Liver (tissue), 9 donors: ENCODE measurements around the gene CACNG4. TPM values are rescaled to one million over a fixed set of nuclear protein-coding genes. Genes with fewer than 3 reads are reported as not detected.

ENCODE experiments used
- DNase-seq: peaks from one replicate; pipeline ENCODE4 v3.0.0-alpha.2; 2017; ENCODE audit warnings: low spot score
- H3K27ac ChIP-seq, 2 donors: one replicate each; pipeline ENCODE4 v1.7.0; 2013; ENCODE audit warnings: inconsistent platforms in 2 of 2, low read length in 2 of 2, control low read depth in 1 of 2, low read depth in 1 of 2, mild to moderate bottlenecking in 1 of 2
- H3K27me3 ChIP-seq, 4 donors: one replicate each; pipeline versions ENCODE4 v1.6.1 to v1.7.0; 2013; ENCODE audit warnings: low read length in 3 of 4, inconsistent platforms in 1 of 4, mild to moderate bottlenecking in 1 of 4, moderate library complexity in 1 of 4; ENCODE audit not compliant: control insufficient read depth in 4 of 4, insufficient read depth in 4 of 4
- H3K36me3 ChIP-seq, 4 donors: one replicate each; pipeline versions ENCODE4 v1.6.1 to v1.7.0; 2013; ENCODE audit warnings: low read length in 3 of 4, mild to moderate bottlenecking in 3 of 4, low read depth in 1 of 4, moderate library complexity in 1 of 4; ENCODE audit not compliant: control insufficient read depth in 4 of 4, insufficient read depth in 3 of 4
- H3K4me1 ChIP-seq, 4 donors: one replicate each; pipeline versions ENCODE4 v1.6.1 to v1.7.0; 2013; ENCODE audit warnings: low read length in 3 of 4, mild to moderate bottlenecking in 3 of 4, moderate library complexity in 1 of 4; ENCODE audit not compliant: control insufficient read depth in 4 of 4, insufficient read depth in 4 of 4
- H3K4me3 ChIP-seq, 3 donors: one replicate each; pipeline versions ENCODE4 v1.6.1 to v1.7.0; 2013; ENCODE audit warnings: low read length in 3 of 3, control low read depth in 1 of 3, low read depth in 1 of 3, mild to moderate bottlenecking in 1 of 3
- H3K9ac ChIP-seq, 2 donors: one replicate each; pipeline ENCODE4 v1.7.0; 2013; ENCODE audit warnings: low read length in 2 of 2, mild to moderate bottlenecking in 2 of 2, moderate library complexity in 2 of 2, control low read depth in 1 of 2, low read depth in 1 of 2
- H3K9me3 ChIP-seq, 4 donors: one replicate each; pipeline versions ENCODE4 v1.6.1 to v1.7.0; 2013; ENCODE audit warnings: low read length in 3 of 4; ENCODE audit not compliant: control insufficient read depth in 4 of 4
- EGR1 ChIP-seq, 2 donors: IDR thresholded peaks; 2 replicates each; pipeline ENCODE4 v1.6.1; 2016 to 2018; ENCODE audit warnings: antibody characterized with exemption in 2 of 2, low read depth in 2 of 2
- FOXA1 ChIP-seq: IDR thresholded peaks from 2 replicates; pipeline ENCODE4 v1.6.1; 2016; ENCODE audit warnings: antibody characterized with exemption
- FOXA2 ChIP-seq: IDR thresholded peaks from 2 replicates; pipeline ENCODE4 v1.6.1; 2016; ENCODE audit warnings: antibody characterized with exemption
- HNF4A ChIP-seq, 2 donors: conservative IDR thresholded peaks; 2 replicates each; pipeline ENCODE4 v1.6.1; 2016; ENCODE audit warnings: antibody characterized with exemption in 2 of 2, mild to moderate bottlenecking in 2 of 2
- JUND ChIP-seq, 2 donors: IDR thresholded peaks; 2 replicates each; pipeline ENCODE4 v1.6.1; 2016; ENCODE audit warnings: antibody characterized with exemption in 2 of 2
- MAX ChIP-seq: IDR thresholded peaks from 2 replicates; pipeline ENCODE4 v1.6.1; 2016; ENCODE audit warnings: antibody characterized with exemption
- NR2F2 ChIP-seq: IDR thresholded peaks from 2 replicates; pipeline ENCODE4 v1.6.1; 2016; ENCODE audit warnings: antibody characterized with exemption
- RAD21 ChIP-seq, 2 donors: IDR thresholded peaks; 2 replicates each; pipeline ENCODE4 v1.6.1; 2016; ENCODE audit warnings: antibody characterized with exemption in 2 of 2, mild to moderate bottlenecking in 2 of 2
- REST ChIP-seq: IDR thresholded peaks from 2 replicates; pipeline ENCODE4 v1.6.1; 2016; ENCODE audit warnings: antibody characterized with exemption, mild to moderate bottlenecking
- RXRA ChIP-seq, 2 donors: IDR thresholded peaks; 2 replicates each; pipeline ENCODE4 v1.6.1; 2017 to 2018; ENCODE audit warnings: antibody characterized with exemption in 2 of 2, mild to moderate bottlenecking in 1 of 2
- TAF1 ChIP-seq: conservative IDR thresholded peaks from 2 replicates; pipeline ENCODE4 v1.6.1; 2016; ENCODE audit warnings: antibody characterized with exemption, mild to moderate bottlenecking
- YY1 ChIP-seq: IDR thresholded peaks from 2 replicates; pipeline ENCODE4 v1.6.1; 2016; ENCODE audit warnings: antibody characterized with exemption, mild to moderate bottlenecking
- WGBS: extraction: QIAGEN DNeasy Blood & Tissue Kit; methylation state at CpG from one replicate; pipeline ENCODE4 v1.1.7; 2013; 5-methylcytosine and 5-hydroxymethylcytosine counted together
- polyA plus RNA-seq, 2 donors: library from polyadenylated mRNA; stranded (reverse) in 1 of 2; unstranded in 1 of 2; fragments of 200-250 nt in 1 of 2; fragments of >200 nt in 1 of 2; fragmentation: Nextera tagmentation in 1 of 2; extraction: Ambion mirVana in 1 of 2; gene quantifications; one replicate each; pipeline versions ENCODE4 v1.2.1 to v1.2.3, GENCODE V29; 2013 to 2015
- total RNA-seq, 2 donors: library from RNA; depleted of rRNA; stranded (reverse); fragments of >200 nt; gene quantifications; one replicate each; pipeline ENCODE4 v1.2.3, GENCODE V29; 2014
- TF ChIP-seq, protein P1 (sequence below): IDR thresholded peaks from 2 replicates; pipeline ENCODE4 v1.6.1; 2016; ENCODE audit warnings: antibody characterized with exemption
- TF ChIP-seq, protein P2 (sequence below): fragments of 150-350 bp; IDR thresholded peaks from 2 replicates; pipeline ENCODE4 v1.5.1; 2017; ENCODE audit warnings: improper control_type of control experiment, low read depth, low read length; ENCODE audit not compliant: missing input control
- donor health status: healthy.
- donor health status: healthy.
- donor health status: healthy.
- donor health status: healthy.
- donor health status: healthy.

CACNG4 gene
- total and polyA plus RNA-seq, 4 donors = 0.02 to 0.09 (median 0.08) TPM; not detected in 1

GRCh38 chr17:66941773-66942450, 22.6 kb upstream of the CACNG4 start:
- no peaks in the 10 kb centered on the region for H3K36me3 ChIP-seq
- H3K4me3 ChIP-seq = no peak overlapping the region
- no peaks in the 10 kb centered on the region for H3K9me3 ChIP-seq
- H3K27ac ChIP-seq = no peak overlapping the region
- no peaks in the 10 kb centered on the region for H3K27me3 ChIP-seq
- TF ChIP-seq FOXA1 (no peak), EGR1 (IDR thresholded peaks at IDR 0.05; ENCODE audit: low read depth in 2 of 2) (no peak), REST (no peak), FOXA2 (no peak), RAD21 (IDR thresholded peaks at IDR 0.05) (no peak), YY1 (no peak), MAX (no peak), NR2F2 (no peak)
- TF ChIP-seq, protein P1, sequence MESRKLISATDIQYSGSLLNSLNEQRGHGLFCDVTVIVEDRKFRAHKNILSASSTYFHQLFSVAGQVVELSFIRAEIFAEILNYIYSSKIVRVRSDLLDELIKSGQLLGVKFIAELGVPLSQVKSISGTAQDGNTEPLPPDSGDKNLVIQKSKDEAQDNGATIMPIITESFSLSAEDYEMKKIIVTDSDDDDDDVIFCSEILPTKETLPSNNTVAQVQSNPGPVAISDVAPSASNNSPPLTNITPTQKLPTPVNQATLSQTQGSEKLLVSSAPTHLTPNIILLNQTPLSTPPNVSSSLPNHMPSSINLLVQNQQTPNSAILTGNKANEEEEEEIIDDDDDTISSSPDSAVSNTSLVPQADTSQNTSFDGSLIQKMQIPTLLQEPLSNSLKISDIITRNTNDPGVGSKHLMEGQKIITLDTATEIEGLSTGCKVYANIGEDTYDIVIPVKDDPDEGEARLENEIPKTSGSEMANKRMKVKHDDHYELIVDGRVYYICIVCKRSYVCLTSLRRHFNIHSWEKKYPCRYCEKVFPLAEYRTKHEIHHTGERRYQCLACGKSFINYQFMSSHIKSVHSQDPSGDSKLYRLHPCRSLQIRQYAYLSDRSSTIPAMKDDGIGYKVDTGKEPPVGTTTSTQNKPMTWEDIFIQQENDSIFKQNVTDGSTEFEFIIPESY = no peak
- no peak for DNase-seq
- H3K9ac ChIP-seq = no peak overlapping the region
- WGBS = 83% methylated on average over 8 of the region's 8 CpGs
- H3K4me1 ChIP-seq = no peaks in the 10 kb centered on the region

DNA sequence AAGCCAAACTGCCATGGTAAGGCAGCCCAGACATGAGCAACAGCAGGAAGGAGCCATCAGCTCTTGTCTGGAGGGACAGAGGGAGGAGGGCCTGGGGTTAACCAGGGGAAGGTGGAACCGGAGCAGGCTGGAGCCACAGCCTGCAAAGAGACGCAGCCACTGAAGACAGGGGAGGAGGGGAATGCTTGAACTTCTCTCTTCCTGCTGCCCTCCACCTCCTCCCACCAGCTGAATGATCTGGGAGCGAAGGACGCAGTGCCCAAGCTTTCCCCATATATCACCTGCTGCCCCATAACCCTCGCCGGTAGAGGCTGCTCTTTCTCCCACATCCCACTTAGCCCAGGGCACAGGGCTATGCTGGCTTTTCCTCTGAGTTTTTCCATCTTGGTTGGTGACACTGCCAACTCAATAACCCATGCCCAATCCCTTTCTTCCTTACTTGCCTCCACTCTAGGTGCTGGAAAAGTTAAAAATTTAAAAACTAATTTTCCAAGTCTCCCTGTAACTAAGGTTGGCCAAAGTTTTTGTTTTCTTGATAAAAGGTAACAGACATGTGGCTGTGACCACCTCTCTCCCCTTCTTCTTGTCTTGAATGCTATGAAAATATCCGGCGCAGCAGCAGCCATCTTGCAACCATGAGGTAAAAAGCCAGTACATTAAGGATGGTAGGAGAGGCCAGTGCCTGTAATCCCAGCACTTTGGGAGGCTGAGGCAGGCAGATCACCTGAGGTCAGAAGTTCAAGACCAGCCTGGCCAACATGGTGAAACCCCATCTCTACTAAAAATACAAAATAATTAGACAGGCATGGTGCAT, 21.8 kb upstream of the CACNG4 start:
- no peak for DNase-seq
- Histone ChIP-seq H3K27ac (no peak overlapping the region), H3K9ac (no peak overlapping the region), H3K36me3 (no peaks in the 10 kb centered on the region), H3K27me3 (no peaks in the 10 kb centered on the region), H3K4me3 (no peak overlapping the region), H3K4me1 (no peaks in the 10 kb centered on the region), H3K9me3 (no peaks in the 10 kb centered on the region)
- WGBS = 85% methylated on average over 8 of the region's 8 CpGs
- TF ChIP-seq, protein P2, sequence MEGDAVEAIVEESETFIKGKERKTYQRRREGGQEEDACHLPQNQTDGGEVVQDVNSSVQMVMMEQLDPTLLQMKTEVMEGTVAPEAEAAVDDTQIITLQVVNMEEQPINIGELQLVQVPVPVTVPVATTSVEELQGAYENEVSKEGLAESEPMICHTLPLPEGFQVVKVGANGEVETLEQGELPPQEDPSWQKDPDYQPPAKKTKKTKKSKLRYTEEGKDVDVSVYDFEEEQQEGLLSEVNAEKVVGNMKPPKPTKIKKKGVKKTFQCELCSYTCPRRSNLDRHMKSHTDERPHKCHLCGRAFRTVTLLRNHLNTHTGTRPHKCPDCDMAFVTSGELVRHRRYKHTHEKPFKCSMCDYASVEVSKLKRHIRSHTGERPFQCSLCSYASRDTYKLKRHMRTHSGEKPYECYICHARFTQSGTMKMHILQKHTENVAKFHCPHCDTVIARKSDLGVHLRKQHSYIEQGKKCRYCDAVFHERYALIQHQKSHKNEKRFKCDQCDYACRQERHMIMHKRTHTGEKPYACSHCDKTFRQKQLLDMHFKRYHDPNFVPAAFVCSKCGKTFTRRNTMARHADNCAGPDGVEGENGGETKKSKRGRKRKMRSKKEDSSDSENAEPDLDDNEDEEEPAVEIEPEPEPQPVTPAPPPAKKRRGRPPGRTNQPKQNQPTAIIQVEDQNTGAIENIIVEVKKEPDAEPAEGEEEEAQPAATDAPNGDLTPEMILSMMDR = no peak
- TF ChIP-seq REST (no peak), RXRA (IDR thresholded peaks at IDR 0.05) (no peak), HNF4A (conservative IDR thresholded peaks at IDR 0.05) (no peak), FOXA2 (no peak), TAF1 (no peak), JUND (IDR thresholded peaks at IDR 0.05) (no peak), NR2F2 (no peak), EGR1 (IDR thresholded peaks at IDR 0.05; ENCODE audit: low read depth in 2 of 2) (no peak)
